Measurements from ENCODE around the gene ALKBH2. TPM values are rescaled to one million over a fixed set of nuclear protein-coding genes. Genes with fewer than 3 reads are reported as not detected.
A peak's percentile ranks its signal among the peaks of the same experiment; 100 is the strongest.

Gene ALKBH2
- total RNA-seq, 1 donor from 2014 or later, result 17.4 TPM

DNA sequence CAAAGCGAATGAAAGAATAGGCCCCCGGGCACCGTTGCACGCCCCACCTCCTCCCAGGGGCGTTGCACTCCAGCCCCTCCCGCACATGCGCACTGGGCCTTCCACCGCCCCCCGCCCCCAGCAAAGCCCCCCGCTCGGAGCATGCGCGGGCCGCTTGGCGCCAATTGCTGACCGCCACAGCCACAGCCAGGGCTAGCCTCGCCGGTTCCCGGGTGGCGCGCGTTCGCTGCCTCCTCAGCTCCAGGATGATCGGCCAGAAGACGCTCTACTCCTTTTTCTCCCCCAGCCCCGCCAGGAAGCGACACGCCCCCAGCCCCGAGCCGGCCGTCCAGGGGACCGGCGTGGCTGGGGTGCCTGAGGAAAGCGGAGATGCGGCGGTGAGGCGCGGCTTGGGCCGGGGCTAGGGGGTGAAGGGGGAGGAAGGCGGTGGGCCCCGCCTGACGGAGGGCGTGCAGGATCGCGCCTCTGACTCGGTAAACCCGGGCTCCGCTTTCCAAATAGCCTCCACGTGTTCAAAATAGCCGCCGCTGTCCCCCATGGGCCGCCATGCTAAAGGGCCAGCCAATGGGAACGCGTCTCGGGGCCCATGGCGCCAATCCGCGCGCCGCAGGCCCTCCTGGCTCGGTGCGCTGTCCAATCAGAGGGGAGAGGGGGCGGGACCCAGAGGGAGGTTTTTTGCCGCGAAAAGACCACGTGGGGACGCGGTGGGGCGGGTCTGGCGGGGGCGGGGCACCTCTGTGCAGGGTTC lies 4.3 kb upstream of the ALKBH2 start, which contains the start of gene UNG:
TSS of gene UNG (plus strand) at position 163 of the 748 bp plus-strand sequence. CDS start at position 246, 83 bp downstream.
- Mint-ChIP-seq H3K4me1 (ENCODE audit: unreplicated experiment) (peaks cover 31% of the 10 kb centered on the region), H3K27me3 (ENCODE audit: unreplicated experiment) (no peaks in the 10 kb centered on the region), H3K4me3 (ENCODE audit: unreplicated experiment) (peak within 1 kb of the TSS; percentile 94), H3K36me3 (ENCODE audit: unreplicated experiment) (peaks cover 14% of the 10 kb centered on the region), H3K9me3 (ENCODE audit: unreplicated experiment) (no peaks in the 10 kb centered on the region), H3K27ac (ENCODE audit: unreplicated experiment) (peak within 1 kb of the TSS; percentile 90)
- TF ChIP-seq, protein P1, sequence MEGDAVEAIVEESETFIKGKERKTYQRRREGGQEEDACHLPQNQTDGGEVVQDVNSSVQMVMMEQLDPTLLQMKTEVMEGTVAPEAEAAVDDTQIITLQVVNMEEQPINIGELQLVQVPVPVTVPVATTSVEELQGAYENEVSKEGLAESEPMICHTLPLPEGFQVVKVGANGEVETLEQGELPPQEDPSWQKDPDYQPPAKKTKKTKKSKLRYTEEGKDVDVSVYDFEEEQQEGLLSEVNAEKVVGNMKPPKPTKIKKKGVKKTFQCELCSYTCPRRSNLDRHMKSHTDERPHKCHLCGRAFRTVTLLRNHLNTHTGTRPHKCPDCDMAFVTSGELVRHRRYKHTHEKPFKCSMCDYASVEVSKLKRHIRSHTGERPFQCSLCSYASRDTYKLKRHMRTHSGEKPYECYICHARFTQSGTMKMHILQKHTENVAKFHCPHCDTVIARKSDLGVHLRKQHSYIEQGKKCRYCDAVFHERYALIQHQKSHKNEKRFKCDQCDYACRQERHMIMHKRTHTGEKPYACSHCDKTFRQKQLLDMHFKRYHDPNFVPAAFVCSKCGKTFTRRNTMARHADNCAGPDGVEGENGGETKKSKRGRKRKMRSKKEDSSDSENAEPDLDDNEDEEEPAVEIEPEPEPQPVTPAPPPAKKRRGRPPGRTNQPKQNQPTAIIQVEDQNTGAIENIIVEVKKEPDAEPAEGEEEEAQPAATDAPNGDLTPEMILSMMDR (IDR thresholded peaks at IDR 0.05), result no peak
- peak; percentile 99 for DNase-seq (ENCODE audit: extremely low spot score, unreplicated experiment)

DNA sequence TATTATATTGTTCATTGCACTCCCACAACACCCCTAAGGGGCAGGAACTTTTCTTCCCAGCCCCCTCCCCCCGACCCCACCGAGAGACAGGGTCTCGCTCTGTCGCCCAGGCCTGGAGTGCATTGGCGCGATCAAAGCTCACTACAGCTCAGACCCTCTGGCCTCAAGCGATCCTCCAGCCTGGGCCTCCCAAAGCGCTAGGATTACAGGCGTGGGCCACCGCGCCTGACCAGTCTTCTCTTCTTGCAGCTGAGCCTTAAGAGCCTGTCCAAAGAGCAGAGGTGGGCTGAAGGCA lies 3.8 kb upstream of the ALKBH2 start:
- TF ChIP-seq, protein P1 (IDR thresholded peaks at IDR 0.05), result no peak
- H3K27ac Mint-ChIP-seq (ENCODE audit: unreplicated experiment), result no peak overlapping the region

DNA sequence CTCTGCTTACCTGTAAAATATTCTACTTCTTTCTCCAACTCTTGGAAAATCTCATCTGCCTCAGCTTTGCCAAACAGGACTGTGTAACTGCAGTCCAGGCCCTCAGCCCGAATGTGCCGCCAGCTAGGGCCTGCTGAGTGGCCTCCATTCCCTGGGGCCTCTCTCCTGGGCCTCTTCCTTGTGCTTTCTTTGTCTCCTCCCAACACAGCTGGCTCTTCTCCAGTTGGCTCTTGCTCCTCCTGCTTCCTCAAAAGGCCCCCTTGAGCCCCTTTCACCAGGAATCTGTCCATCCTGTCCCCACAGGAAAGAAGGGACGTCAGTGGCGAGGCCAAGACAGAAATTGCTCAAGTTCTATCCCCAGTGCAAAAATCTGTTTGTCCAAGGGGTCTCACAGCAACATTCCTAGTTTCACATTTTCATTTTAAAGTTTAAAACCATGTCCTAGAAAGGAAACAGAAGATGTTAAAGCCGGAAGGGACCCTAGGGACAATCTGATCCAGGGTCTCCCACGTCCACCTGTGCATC lies 713 bp downstream of the ALKBH2 start:
- peaks cover 9% of the 10 kb centered on the region for H3K36me3 Mint-ChIP-seq (ENCODE audit: unreplicated experiment)
- DNase-seq (ENCODE audit: extremely low spot score, unreplicated experiment), result no peak
- no peaks in the 10 kb centered on the region for H3K27me3 Mint-ChIP-seq (ENCODE audit: unreplicated experiment)
- H3K4me1 Mint-ChIP-seq (ENCODE audit: unreplicated experiment), result peaks cover 29% of the 10 kb centered on the region
- peak overlapping the region; percentile 80 for H3K4me3 Mint-ChIP-seq (ENCODE audit: unreplicated experiment)
- TF ChIP-seq, protein P1 (IDR thresholded peaks at IDR 0.05), result no peak
- no peaks in the 10 kb centered on the region for H3K9me3 Mint-ChIP-seq (ENCODE audit: unreplicated experiment)
- peak overlapping the region; percentile 78 for H3K27ac Mint-ChIP-seq (ENCODE audit: unreplicated experiment)

More for the DNA sequence above, 3.8 kb upstream of the ALKBH2 start:
- peaks cover 36% of the 10 kb centered on the region for H3K4me1 Mint-ChIP-seq (ENCODE audit: unreplicated experiment)
- H3K9me3 Mint-ChIP-seq (ENCODE audit: unreplicated experiment), result no peaks in the 10 kb centered on the region
- peak overlapping the region; percentile 94 for H3K4me3 Mint-ChIP-seq (ENCODE audit: unreplicated experiment)
- peaks cover 11% of the 10 kb centered on the region for H3K36me3 Mint-ChIP-seq (ENCODE audit: unreplicated experiment)
- no peaks in the 10 kb centered on the region for H3K27me3 Mint-ChIP-seq (ENCODE audit: unreplicated experiment)
- no peak for DNase-seq (ENCODE audit: extremely low spot score, unreplicated experiment)

DNA sequence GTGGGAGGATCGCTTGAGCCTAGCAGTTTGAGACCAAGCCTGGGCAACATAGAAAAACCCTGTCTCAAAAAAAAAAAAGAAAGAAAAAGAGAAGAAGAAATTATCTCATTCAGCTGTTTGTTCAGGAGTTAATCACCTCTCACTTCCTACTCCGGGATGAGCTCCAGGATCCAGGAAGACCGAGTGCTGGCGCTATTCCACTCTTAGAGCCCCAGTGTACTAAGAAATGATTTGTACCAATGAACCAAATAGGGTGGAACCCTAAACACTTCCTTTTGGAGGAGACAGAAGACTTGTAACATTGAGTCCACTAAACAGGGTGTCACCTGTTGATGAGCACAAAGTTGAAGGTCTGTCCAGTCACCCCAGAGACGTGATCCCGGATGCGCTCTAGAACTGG lies 3.6 kb downstream of the ALKBH2 start:
- DNase-seq (ENCODE audit: extremely low spot score, unreplicated experiment), result no peak
- H3K27me3 Mint-ChIP-seq (ENCODE audit: unreplicated experiment), result no peaks in the 10 kb centered on the region
- TF ChIP-seq, protein P1 (IDR thresholded peaks at IDR 0.05), result no peak

DNA sequence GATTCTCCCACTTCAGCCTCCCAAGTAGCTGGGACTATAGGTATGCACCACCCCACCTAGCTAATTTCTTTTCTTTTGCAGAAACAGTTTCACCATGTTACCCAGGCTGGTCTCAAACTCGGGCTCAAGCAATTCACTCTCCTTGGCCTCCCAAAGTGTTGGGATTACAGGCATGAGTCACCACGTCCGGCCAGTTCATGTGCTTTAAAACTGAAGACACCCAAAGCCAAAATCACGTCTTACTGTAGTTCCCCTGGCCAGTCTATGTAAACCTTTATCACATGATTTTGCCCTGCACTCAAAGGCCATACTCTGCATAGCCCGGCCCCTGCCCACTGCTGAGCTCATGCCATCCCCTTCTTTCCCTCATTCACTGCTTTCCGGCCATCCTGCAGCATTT lies 4.5 kb downstream of the ALKBH2 start:
- DNase-seq (ENCODE audit: extremely low spot score, unreplicated experiment), result no peak
- Mint-ChIP-seq H3K9me3 (ENCODE audit: unreplicated experiment) (no peaks in the 10 kb centered on the region), H3K27me3 (ENCODE audit: unreplicated experiment) (no peaks in the 10 kb centered on the region), H3K4me1 (ENCODE audit: unreplicated experiment) (peaks cover 29% of the 10 kb centered on the region), H3K36me3 (ENCODE audit: unreplicated experiment) (peaks cover 20% of the 10 kb centered on the region), H3K27ac (ENCODE audit: unreplicated experiment) (no peak overlapping the region), H3K4me3 (ENCODE audit: unreplicated experiment) (no peak overlapping the region)
- TF ChIP-seq, protein P1 (IDR thresholded peaks at IDR 0.05), result no peak

More for the DNA sequence above, 3.6 kb downstream of the ALKBH2 start:
- no peaks in the 10 kb centered on the region for H3K9me3 Mint-ChIP-seq (ENCODE audit: unreplicated experiment)
- H3K36me3 Mint-ChIP-seq (ENCODE audit: unreplicated experiment), result peaks cover 20% of the 10 kb centered on the region
- no peak overlapping the region for H3K27ac Mint-ChIP-seq (ENCODE audit: unreplicated experiment)
- peaks cover 29% of the 10 kb centered on the region for H3K4me1 Mint-ChIP-seq (ENCODE audit: unreplicated experiment)
- H3K4me3 Mint-ChIP-seq (ENCODE audit: unreplicated experiment), result no peak overlapping the region
